DMS79 (cell line): ENCODE results near the gene RALB.
A peak's percentile ranks its signal among the peaks of the same experiment; 100 is the strongest.
"Not testable (repeated sequence)": the region's sequence is repeated elsewhere in the genome, so short reads cannot be mapped to it uniquely, and the experiment has no call there.

Source experiments
- DNase-seq: peaks from one replicate; lab custom pipeline; 2025; lab: John Stamatoyannopoulos, UW

Gene RALB

GRCh38 chr2:120293096-120294007 is 40.7 kb downstream of the RALB start:
- no peak for DNase-seq

GRCh38 chr2:120294008-120294340 is 41.3 kb downstream of the RALB start:
- DNase-seq: no peak

GRCh38 chr2:120298173-120298835 is 45.7 kb downstream of the RALB start:
- no peak for DNase-seq

GRCh38 chr2:120299004-120299403 is 46.4 kb downstream of the RALB start:
- DNase-seq: no peak

GRCh38 chr2:120299561-120299960 is 46.9 kb downstream of the RALB start:
- no peak for DNase-seq

- DNase-seq: no peak
Observed at GRCh38 chr2:120300385-120300784, 47.7 kb downstream of the RALB start.

- DNase-seq: no peak
Observed at GRCh38 chr2:120301284-120301683, 48.6 kb downstream of the RALB start.

GRCh38 chr2:120302301-120302700 is 49.6 kb downstream of the RALB start:
- no peak for DNase-seq

GRCh38 chr2:120303177-120303576 is 50.5 kb downstream of the RALB start:
- DNase-seq: no peak

GRCh38 chr2:120305296-120305695 is 52.6 kb downstream of the RALB start:
- no peak for DNase-seq

- DNase-seq: no peak
Observed at GRCh38 chr2:120305937-120306490, 53.4 kb downstream of the RALB start.

GRCh38 chr2:120307482-120307881 is 54.8 kb downstream of the RALB start:
- DNase-seq: no peak

- DNase-seq: no peak
Observed at GRCh38 chr2:120308038-120308910, 55.6 kb downstream of the RALB start.

GRCh38 chr2:120310136-120310535 is 57.5 kb downstream of the RALB start:
- DNase-seq: no peak

GRCh38 chr2:120310841-120311240 is 58.2 kb downstream of the RALB start:
- DNase-seq: not testable (repeated sequence)

- no peak for DNase-seq
Observed at GRCh38 chr2:120312076-120312475, 59.4 kb downstream of the RALB start.

GRCh38 chr2:120312860-120313694 is 60.4 kb downstream of the RALB start:
- DNase-seq: peak; percentile 82

- peak; percentile 40 for DNase-seq
Observed at GRCh38 chr2:120313695-120314615, 61.3 kb downstream of the RALB start.

- peak; percentile 40 for DNase-seq
Observed at GRCh38 chr2:120314690-120315366, 62.2 kb downstream of the RALB start.
